HFFc6 (cell line): ENCODE results near the gene ARL2BP. TPM values are rescaled to one million over a fixed set of nuclear protein-coding genes. Genes with fewer than 3 reads are reported as not detected.
A peak's percentile ranks its signal among the peaks of the same experiment; 100 is the strongest.
"Not testable (repeated sequence)": the region's sequence is repeated elsewhere in the genome, so short reads cannot be mapped to it uniquely, and the experiment has no call there.

Source experiments
- DNase-seq: peaks from one replicate; pipeline ENCODE4 v3.0.0-alpha.2; 2018
- H3K27ac Mint-ChIP-seq: 2 replicates; pipeline ENCODE4 v1.8.0; 2020; ENCODE audit warnings: mild to moderate bottlenecking, mixed read lengths
- H3K27me3 Mint-ChIP-seq: 2 replicates; pipeline ENCODE4 v1.8.0; 2021; ENCODE audit warnings: mild to moderate bottlenecking, moderate library complexity, mixed read lengths; ENCODE audit not compliant: insufficient read depth
- H3K36me3 Mint-ChIP-seq: 2 replicates; pipeline ENCODE4 v1.8.0; 2021; ENCODE audit warnings: low read depth, mixed read lengths
- H3K4me1 Mint-ChIP-seq: 2 replicates; pipeline ENCODE4 v1.8.0; 2020; ENCODE audit warnings: low read depth, mixed read lengths
- H3K4me3 Mint-ChIP-seq: 2 replicates; pipeline ENCODE4 v1.8.0; 2020; ENCODE audit warnings: mild to moderate bottlenecking, moderate library complexity, mixed read lengths
- H3K9me3 Mint-ChIP-seq: 2 replicates; pipeline ENCODE4 v1.8.0; 2020; ENCODE audit warnings: mild to moderate bottlenecking, mixed read lengths
- total RNA-seq, 6 experiments: library from RNA; stranded (reverse); fragmentation: NEBNext Ultra II Directional; extraction: Animal tissue kit (Norgen Biotek cat#: 25700); gene quantifications; 2 replicates in 1 of 6; 3 replicates in 5 of 6; pipeline ENCODE4 v1.2.3, GENCODE V29; 2021
- TF ChIP-seq, protein P1 (sequence below): fragments of 200-600 bp; sonication (generic); IDR thresholded peaks from 2 replicates; pipeline ENCODE4 v1.5.0; 2021; ENCODE audit warnings: antibody characterized with exemption, mild to moderate bottlenecking

ARL2BP gene
- total RNA-seq, 6 experiments from 2014 or later, result 70.3 to 80.0 (median 76.7) TPM

DNA sequence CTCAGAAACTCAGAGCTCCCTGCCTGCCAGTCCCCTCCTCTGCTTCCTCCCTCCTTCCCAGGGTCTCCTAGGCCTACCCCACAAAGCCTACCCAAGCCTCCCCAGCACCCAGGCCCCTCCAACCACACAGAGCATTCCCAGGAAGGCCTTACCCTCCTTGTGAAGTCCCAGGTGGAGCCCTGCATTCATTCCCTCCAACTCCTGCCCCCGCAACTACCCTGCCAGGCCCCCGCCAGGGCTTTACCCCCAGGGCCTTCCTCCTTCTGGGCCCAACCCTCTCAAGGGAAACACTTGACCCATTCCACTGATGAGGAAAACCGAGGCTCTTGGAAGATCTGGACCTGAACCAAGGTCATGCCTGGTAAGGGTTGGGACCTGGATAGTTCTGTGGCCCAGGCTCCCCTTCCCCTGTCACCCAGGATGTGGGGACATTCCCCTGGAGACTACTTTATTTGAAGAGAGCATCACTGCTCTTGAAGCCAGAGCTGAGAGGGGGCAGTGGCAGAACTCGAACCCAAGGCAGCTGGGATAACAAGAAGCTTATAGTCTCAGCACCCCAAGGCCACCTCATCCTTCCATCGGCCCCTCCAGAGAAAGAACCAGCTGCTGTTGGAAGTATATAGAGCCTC lies 26.9 kb downstream of the ARL2BP start:
- Mint-ChIP-seq H3K36me3 (no peaks in the 10 kb centered on the region), H3K27me3 (peaks cover 3% of the 10 kb centered on the region), H3K9me3 (no peaks in the 10 kb centered on the region), H3K27ac (no peak overlapping the region), H3K4me1 (peaks cover 8% of the 10 kb centered on the region), H3K4me3 (no peak overlapping the region)
- DNase-seq, result no peak
- TF ChIP-seq, protein P1, sequence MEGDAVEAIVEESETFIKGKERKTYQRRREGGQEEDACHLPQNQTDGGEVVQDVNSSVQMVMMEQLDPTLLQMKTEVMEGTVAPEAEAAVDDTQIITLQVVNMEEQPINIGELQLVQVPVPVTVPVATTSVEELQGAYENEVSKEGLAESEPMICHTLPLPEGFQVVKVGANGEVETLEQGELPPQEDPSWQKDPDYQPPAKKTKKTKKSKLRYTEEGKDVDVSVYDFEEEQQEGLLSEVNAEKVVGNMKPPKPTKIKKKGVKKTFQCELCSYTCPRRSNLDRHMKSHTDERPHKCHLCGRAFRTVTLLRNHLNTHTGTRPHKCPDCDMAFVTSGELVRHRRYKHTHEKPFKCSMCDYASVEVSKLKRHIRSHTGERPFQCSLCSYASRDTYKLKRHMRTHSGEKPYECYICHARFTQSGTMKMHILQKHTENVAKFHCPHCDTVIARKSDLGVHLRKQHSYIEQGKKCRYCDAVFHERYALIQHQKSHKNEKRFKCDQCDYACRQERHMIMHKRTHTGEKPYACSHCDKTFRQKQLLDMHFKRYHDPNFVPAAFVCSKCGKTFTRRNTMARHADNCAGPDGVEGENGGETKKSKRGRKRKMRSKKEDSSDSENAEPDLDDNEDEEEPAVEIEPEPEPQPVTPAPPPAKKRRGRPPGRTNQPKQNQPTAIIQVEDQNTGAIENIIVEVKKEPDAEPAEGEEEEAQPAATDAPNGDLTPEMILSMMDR, result no peak

DNA sequence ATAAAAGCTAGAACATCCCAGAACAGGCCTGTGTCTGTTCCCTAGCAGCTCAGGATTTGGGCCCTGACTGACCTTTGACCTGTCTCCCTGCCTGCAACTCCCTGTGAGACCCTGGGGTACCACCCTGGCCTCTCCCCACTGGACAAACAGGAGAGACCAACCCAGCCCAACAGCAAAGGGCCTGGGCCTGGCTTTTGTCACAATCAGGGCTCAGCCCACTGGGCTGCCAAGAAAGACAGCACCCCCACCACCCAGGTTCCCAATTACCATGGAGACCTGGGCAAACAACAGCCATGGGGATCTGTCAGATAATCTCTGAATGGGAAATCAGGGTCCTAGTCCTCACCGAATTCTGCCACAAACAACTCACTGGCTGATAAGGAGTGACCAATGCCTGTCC lies 28.3 kb downstream of the ARL2BP start:
- no peak for DNase-seq
- Mint-ChIP-seq H3K27ac (no peak overlapping the region), H3K4me3 (no peak overlapping the region), H3K9me3 (no peaks in the 10 kb centered on the region), H3K27me3 (peaks cover 3% of the 10 kb centered on the region), H3K4me1 (peaks cover 22% of the 10 kb centered on the region), H3K36me3 (no peaks in the 10 kb centered on the region)
- TF ChIP-seq, protein P1, result no peak

DNA sequence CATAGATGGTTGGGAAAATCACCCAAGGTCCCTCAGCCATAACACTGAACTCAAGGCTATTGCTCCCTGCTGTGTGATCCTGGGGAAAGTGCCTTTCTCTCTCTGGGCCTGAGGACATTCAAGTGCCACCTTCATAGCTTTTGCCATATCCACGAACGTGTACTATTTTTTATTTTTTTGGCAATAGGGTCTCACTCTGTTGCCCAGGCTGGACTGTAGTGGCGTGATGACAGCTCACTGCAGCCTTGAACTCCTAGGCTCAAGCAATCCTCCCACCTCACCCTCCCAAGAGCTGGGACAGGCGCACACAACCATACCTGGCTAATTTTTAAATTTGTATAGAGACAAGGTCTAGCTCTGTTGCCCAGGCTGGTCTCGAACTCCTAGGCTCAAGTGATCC lies 28.8 kb downstream of the ARL2BP start:
- Mint-ChIP-seq H3K27ac (no peak overlapping the region), H3K9me3 (no peaks in the 10 kb centered on the region), H3K36me3 (no peaks in the 10 kb centered on the region), H3K27me3 (peaks cover 3% of the 10 kb centered on the region), H3K4me1 (peaks cover 26% of the 10 kb centered on the region), H3K4me3 (no peak overlapping the region)
- DNase-seq, result no peak
- TF ChIP-seq, protein P1, result no peak

DNA sequence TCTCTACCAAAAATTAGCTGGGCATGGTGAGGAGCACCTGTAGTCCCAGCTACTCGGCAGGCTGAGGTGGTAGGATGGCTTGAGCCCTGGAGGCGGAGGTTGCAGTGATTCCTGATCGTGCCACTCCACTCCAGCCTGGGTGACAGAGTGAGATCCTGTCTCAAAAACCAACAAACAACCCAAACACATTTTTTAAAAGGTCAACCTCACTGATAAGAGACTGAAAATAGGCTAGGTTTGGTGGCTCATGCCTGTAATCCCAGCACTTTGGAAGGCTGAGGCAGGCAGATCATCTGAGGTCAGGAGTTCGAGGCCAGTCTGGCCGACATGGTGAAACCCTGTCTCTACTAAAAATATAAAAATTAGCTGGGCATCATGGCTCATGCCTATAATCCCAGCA lies 30.9 kb downstream of the ARL2BP start:
- H3K27ac Mint-ChIP-seq, H3K27me3 Mint-ChIP-seq: not testable (repeated sequence)
- peaks cover 36% of the 10 kb centered on the region for H3K4me1 Mint-ChIP-seq

DNA sequence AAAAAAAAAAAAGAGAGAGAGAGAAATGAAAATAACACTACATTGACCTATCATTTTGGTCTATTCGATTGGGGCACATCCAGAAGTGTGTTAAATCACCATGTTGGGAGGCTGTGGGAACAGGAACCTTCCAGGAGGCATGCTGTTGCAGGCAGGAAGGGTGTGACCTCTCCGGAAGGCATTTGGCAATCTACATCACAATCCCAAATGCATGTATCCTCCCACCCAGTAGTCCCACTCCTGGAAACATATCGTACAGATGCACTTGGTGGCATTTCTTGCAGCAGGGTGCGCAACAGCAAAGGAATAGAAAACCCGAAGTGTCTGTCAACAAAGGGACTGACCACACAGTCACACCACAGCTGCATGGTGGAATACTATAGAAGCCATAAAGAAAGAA lies 31.5 kb downstream of the ARL2BP start:
- TF ChIP-seq, protein P1, result no peak
- Mint-ChIP-seq H3K4me3 (no peak overlapping the region), H3K4me1 (peaks cover 36% of the 10 kb centered on the region), H3K27ac (peak overlapping the region; percentile 81; the same call in 1 of the 2 replicates), H3K27me3 (peaks cover 12% of the 10 kb centered on the region), H3K36me3 (no peaks in the 10 kb centered on the region), H3K9me3 (no peaks in the 10 kb centered on the region)
- DNase-seq, result no peak

More for the DNA sequence above, 30.9 kb downstream of the ARL2BP start:
- not testable (repeated sequence) for H3K36me3 Mint-ChIP-seq, H3K4me3 Mint-ChIP-seq, H3K9me3 Mint-ChIP-seq, DNase-seq

DNA sequence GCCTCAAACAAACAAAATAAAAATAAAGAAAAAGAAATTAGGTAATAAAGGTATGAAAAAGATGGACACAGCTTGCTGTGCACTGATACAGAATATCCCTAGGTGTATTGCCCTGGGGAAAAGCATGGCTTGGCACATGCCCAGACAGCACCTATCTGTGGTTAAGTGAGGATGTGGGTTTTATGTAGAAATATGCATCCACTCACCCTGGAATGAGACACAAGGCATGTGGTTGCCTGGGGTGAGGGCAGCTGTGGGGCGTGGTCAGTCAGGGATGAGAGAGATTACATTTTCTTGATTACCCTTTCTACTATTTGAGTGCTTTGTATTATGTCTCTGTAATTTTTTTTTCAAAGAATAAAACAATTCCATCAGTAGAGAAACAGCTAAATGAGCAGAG lies 32.5 kb downstream of the ARL2BP start:
- peak; percentile 73 for DNase-seq
- Mint-ChIP-seq H3K36me3 (no peaks in the 10 kb centered on the region), H3K27me3 (peaks cover 19% of the 10 kb centered on the region), H3K9me3 (no peaks in the 10 kb centered on the region), H3K4me3 (peak overlapping the region; percentile 73), H3K27ac (peak overlapping the region; percentile 81), H3K4me1 (peaks cover 36% of the 10 kb centered on the region)
- TF ChIP-seq, protein P1, result no peak
